HEK293 (cell line): ENCODE results near the gene NIPSNAP2.

ENCODE experiments used
- CTCF ChIA-PET: fragments of 350-600 bp; formaldehyde crosslinking; extraction: SDS; loops from one replicate; lab custom pipeline; 2021; ENCODE audit warnings: antibody characterized with exemption; lab: Yijun Ruan, JAX
- POLR2A ChIA-PET: fragments of 300-600 bp; formaldehyde crosslinking; extraction: SDS; loops from one replicate; lab custom pipeline; 2020; ENCODE audit warnings: antibody characterized with exemption, inconsistent platforms; lab: Yijun Ruan, JAX
- H3K27ac ChIP-seq: fragments of 200-500 bp; sonication (Bioruptor generic); 2 replicates; pipeline ENCODE4 v1.5.1; 2014; ENCODE audit warnings: low read depth, low read length, control low read depth, inconsistent platforms; ENCODE audit errors: extremely low read depth
- H3K36me3 ChIP-seq, 2 experiments: fragments of 200-500 bp in 1 of 2; sonication (Bioruptor generic) in 1 of 2; 1 replicate in 1 of 2; 2 replicates in 1 of 2; pipeline ENCODE4 v1.5.1; 2014 to 2017; ENCODE audit warnings: inconsistent platforms in 2 of 2, low read length in 2 of 2; ENCODE audit not compliant: control insufficient read depth in 2 of 2, insufficient read depth in 1 of 2
- H3K4me1 ChIP-seq: fragments of 200-500 bp; sonication (Bioruptor generic); 2 replicates; pipeline ENCODE4 v1.5.1; 2014; ENCODE audit warnings: mild to moderate bottlenecking, low read length, inconsistent platforms; ENCODE audit not compliant: control insufficient read depth, insufficient read depth
- H3K4me3 ChIP-seq: 2 replicates; pipeline ENCODE4 v1.5.1; 2011; ENCODE audit warnings: low read depth, mild to moderate bottlenecking, control low read depth, low read length, moderate library complexity
- H3K9me3 ChIP-seq: fragments of 200-500 bp; sonication (Bioruptor generic); 2 replicates; pipeline ENCODE4 v1.5.1; 2014; ENCODE audit warnings: low read depth, low read length, inconsistent platforms; ENCODE audit not compliant: control insufficient read depth, insufficient read depth
- GLIS2 ChIP-seq: fragments of 450-650 bp; formaldehyde crosslinking; IDR thresholded peaks from 2 replicates; pipeline ENCODE4 v1.5.1; 2016; ENCODE audit warnings: missing biosample characterization, missing genetic modification characterization
- KLF16 ChIP-seq: fragments of 450-650 bp; formaldehyde crosslinking; IDR thresholded peaks from 2 replicates; pipeline ENCODE4 v1.5.1; 2017; ENCODE audit warnings: missing biosample characterization, missing genetic modification characterization
- KLF9 ChIP-seq: fragments of 450-650 bp; formaldehyde crosslinking; IDR thresholded peaks from 2 replicates; pipeline ENCODE4 v1.5.1; 2016; ENCODE audit warnings: missing biosample characterization, missing genetic modification characterization, low read depth
- SCRT2 ChIP-seq: fragments of 450-650 bp; formaldehyde crosslinking; IDR thresholded peaks from 2 replicates; pipeline ENCODE4 v1.5.1; 2016; ENCODE audit warnings: missing biosample characterization, missing genetic modification characterization
- SP7 ChIP-seq: fragments of 450-650 bp; formaldehyde crosslinking; IDR thresholded peaks from 2 replicates; pipeline ENCODE4 v1.5.1; 2016; ENCODE audit warnings: missing biosample characterization, missing genetic modification characterization
- YY2 ChIP-seq: fragments of 450-650 bp; formaldehyde crosslinking; IDR thresholded peaks from 2 replicates; pipeline ENCODE4 v1.5.1; 2016; ENCODE audit warnings: missing biosample characterization, missing genetic modification characterization
- ZNF146 ChIP-seq: fragments of 450-650 bp; formaldehyde crosslinking; IDR thresholded peaks from 2 replicates; pipeline ENCODE4 v1.5.1; 2016; ENCODE audit warnings: missing biosample characterization, missing genetic modification characterization
- ZNF211 ChIP-seq: fragments of 450-650 bp; formaldehyde crosslinking; IDR thresholded peaks from 2 replicates; pipeline ENCODE4 v1.5.1; 2016; ENCODE audit warnings: low read depth, missing biosample characterization, missing genetic modification characterization
- ZNF274 ChIP-seq, 2 experiments: fragments of 200-500 bp in 1 of 2; fragments of 450-650 bp in 1 of 2; sonication (Bioruptor generic) in 1 of 2; formaldehyde crosslinking in 1 of 2; IDR thresholded peaks; 2 replicates each; pipeline versions ENCODE4 v1.5.1 to v1.6.1; 2014 to 2016; ENCODE audit warnings: borderline replicate concordance in 1 of 2, inconsistent platforms in 1 of 2, low read length in 1 of 2, missing biosample characterization in 1 of 2, missing genetic modification characterization in 1 of 2
- ZNF510 ChIP-seq: fragments of 450-650 bp; formaldehyde crosslinking; IDR thresholded peaks from 2 replicates; pipeline ENCODE4 v1.5.1; 2018; ENCODE audit warnings: mild to moderate bottlenecking, missing genetic modification characterization, missing biosample characterization; ENCODE audit not compliant: insufficient replicate concordance
- ZNF530 ChIP-seq: fragments of 450-650 bp; formaldehyde crosslinking; IDR thresholded peaks from 2 replicates; pipeline ENCODE4 v1.5.1; 2016; ENCODE audit warnings: low read depth, missing biosample characterization, missing genetic modification characterization
- ZNF558 ChIP-seq: fragments of 450-650 bp; formaldehyde crosslinking; IDR thresholded peaks from 2 replicates; pipeline ENCODE4 v1.5.1; 2016; ENCODE audit warnings: missing biosample characterization, missing genetic modification characterization
- ZNF596 ChIP-seq: fragments of 450-650 bp; IDR thresholded peaks from 2 replicates; pipeline ENCODE4 v1.5.0; 2018; ENCODE audit warnings: missing biosample characterization, mild to moderate bottlenecking, missing genetic modification characterization, moderate library complexity
- ZNF623 ChIP-seq: fragments of 450-650 bp; formaldehyde crosslinking; IDR thresholded peaks from 2 replicates; pipeline ENCODE4 v1.5.1; 2016; ENCODE audit warnings: missing biosample characterization, missing genetic modification characterization
- ZNF629 ChIP-seq: fragments of 450-650 bp; formaldehyde crosslinking; IDR thresholded peaks from 2 replicates; pipeline ENCODE4 v1.5.1; 2017; ENCODE audit warnings: missing biosample characterization, missing genetic modification characterization
- ZNF768 ChIP-seq: fragments of 450-650 bp; formaldehyde crosslinking; IDR thresholded peaks from 2 replicates; pipeline ENCODE4 v1.5.1; 2018; ENCODE audit warnings: missing biosample characterization, mild to moderate bottlenecking, missing genetic modification characterization
- TF ChIP-seq, protein P1 (sequence below): fragments of 450-650 bp; formaldehyde crosslinking; conservative IDR thresholded peaks from 2 replicates; pipeline ENCODE4 v1.5.1; 2016; ENCODE audit warnings: low read depth, missing biosample characterization, missing genetic modification characterization

NIPSNAP2 gene

DNA sequence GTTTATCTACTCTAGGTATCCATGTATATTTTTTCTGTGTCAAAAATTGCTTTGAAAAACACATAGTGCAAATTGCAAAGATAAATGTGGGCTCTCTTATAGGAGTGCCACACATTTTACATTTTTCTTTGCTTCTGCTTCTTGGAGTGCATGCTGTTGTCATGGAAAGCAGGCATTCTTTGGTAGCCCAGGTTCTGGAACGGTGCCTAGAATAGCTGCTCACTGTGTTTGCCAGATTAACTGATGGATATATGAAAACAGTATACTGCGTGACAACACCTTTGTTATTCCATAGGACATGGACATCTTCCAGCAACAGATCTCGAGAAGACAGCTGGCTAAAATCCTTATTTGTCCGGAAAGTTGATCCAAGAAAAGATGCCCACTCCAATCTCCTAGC is 13.4 kb downstream of the NIPSNAP2 start (continued):
- TF ChIP-seq ZNF274 (IDR thresholded peaks at IDR 0.05; ENCODE audit: low read length) = no peak
- TF ChIP-seq ZNF274 (tag by site-specific recombination; IDR thresholded peaks at IDR 0.05; ENCODE audit: borderline replicate concordance) = no peak
- no peak for TF ChIP-seq ZNF768 (tag by site-specific recombination)
- TF ChIP-seq ZNF629 (tag by site-specific recombination) = 0 out of 2 replicates have a peak, but pooled peaks have one; percentile 13
- no peak for TF ChIP-seq ZNF558
- TF ChIP-seq SP7 (tag by site-specific recombination) = no peak

DNA sequence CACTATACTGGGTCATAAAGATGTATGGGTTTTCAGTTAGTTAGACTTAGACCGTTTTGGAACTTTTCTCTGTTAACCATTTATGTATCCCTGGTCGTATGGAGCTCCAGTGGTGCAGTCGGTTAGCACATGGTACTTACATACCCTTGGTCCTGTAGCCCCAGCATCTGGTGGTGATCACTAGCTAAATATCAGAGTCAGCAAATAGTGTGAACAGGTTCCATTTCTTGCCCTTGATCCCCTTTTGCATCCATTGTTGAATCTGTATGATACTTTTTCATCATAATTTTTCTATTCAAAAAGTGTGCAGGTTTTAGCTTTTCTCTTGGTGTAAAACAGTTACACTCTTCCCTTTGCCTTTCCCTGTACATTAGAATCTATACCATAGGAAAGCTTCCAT is 15.9 kb downstream of the NIPSNAP2 start:
- CTCF ChIA-PET = no interaction called here
- POLR2A ChIA-PET = interaction anchor here (0.9 kb wide), 1 partner anchor 9 kb away, joined by 3 read pairs; no protein-coding TSS in a partner anchor
- H3K4me1 ChIP-seq = peaks cover 19% of the 10 kb centered on the region

DNA sequence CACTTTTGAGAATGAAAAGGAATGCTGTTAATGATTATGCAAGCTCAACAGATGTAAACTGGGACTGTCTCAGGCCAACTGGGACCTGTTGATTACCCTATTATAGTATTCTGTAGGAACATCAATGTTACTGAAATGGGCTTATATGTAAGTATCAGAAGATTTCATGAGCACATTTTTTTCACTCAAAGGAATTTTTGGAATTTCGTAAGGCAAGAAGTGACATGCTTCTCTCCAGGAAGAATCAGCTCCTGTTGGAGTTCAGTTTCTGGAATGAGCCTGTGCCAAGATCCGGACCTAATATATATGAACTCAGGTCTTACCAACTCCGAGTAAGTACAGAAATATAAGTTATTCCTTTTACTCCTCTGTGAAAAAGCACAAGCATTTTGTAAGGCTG is 19.2 kb downstream of the NIPSNAP2 start:
- Histone ChIP-seq H3K4me3 (no peak overlapping the region), H3K9me3 (no peaks in the 10 kb centered on the region), H3K27ac (no peak overlapping the region)
- CTCF ChIA-PET = interaction anchor here (1.2 kb wide), 1 partner anchor 20 kb away, joined by 5 read pairs; no protein-coding TSS in a partner anchor
- POLR2A ChIA-PET = no interaction called here
- TF ChIP-seq ZNF623 (tag by site-specific recombination) (no peak), ZNF274 (IDR thresholded peaks at IDR 0.05; ENCODE audit: low read length) (no peak), ZNF274 (tag by site-specific recombination; IDR thresholded peaks at IDR 0.05; ENCODE audit: borderline replicate concordance) (no peak), SCRT2 (tag by site-specific recombination) (0 out of 2 replicates have a peak, but pooled peaks have one; percentile 30), ZNF530 (no peak)
- TF ChIP-seq, all 188 proteins: peak for 1
- H3K36me3 ChIP-seq = peaks cover 74 to 80% of the 10 kb centered on the region in 2 experiments
- H3K4me1 ChIP-seq = no peaks in the 10 kb centered on the region

More for the DNA sequence above, 15.9 kb downstream of the NIPSNAP2 start:
- Histone ChIP-seq H3K27ac (no peak overlapping the region), H3K4me3 (no peak overlapping the region), H3K36me3 (peaks cover 61 to 71% of the 10 kb centered on the region in 2 experiments), H3K9me3 (no peaks in the 10 kb centered on the region)
- TF ChIP-seq ZNF211 (tag by site-specific recombination) (no peak), ZNF146 (tag by site-specific recombination) (no peak), KLF9 (no peak), ZNF510 (tag by site-specific recombination) (no peak)

DNA sequence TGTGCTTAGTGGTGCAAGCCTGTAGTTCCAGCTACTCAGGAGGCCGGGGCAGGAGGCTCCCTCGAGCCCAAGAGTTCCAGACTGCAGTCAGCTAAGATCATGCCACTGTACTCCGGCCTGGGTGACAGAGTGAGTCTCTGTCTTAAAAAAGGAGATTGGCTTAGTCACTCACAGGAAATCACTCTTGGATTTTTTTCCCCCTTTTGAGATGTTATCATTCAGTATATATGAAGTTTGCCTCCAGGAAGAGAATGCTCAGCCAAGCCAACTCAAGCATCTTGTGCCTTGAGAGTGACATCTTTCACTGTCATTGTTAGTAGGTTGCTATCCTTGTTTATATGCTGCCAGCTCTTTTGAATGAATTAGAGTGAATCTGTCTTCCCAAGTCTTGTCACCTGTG is 28.0 kb downstream of the NIPSNAP2 start:
- Histone ChIP-seq H3K4me1 (no peaks in the 10 kb centered on the region), H3K36me3 (peaks cover 31 to 51% of the 10 kb centered on the region in 2 experiments), H3K4me3 (no peak overlapping the region), H3K27ac (no peak overlapping the region), H3K9me3 (no peaks in the 10 kb centered on the region)
- ChIA-PET CTCF (interaction anchor here (0.9 kb wide), 1 partner anchor 12 kb away, joined by 4 read pairs; no protein-coding TSS in a partner anchor), POLR2A (no interaction called here)
- no peak for TF ChIP-seq GLIS2

DNA sequence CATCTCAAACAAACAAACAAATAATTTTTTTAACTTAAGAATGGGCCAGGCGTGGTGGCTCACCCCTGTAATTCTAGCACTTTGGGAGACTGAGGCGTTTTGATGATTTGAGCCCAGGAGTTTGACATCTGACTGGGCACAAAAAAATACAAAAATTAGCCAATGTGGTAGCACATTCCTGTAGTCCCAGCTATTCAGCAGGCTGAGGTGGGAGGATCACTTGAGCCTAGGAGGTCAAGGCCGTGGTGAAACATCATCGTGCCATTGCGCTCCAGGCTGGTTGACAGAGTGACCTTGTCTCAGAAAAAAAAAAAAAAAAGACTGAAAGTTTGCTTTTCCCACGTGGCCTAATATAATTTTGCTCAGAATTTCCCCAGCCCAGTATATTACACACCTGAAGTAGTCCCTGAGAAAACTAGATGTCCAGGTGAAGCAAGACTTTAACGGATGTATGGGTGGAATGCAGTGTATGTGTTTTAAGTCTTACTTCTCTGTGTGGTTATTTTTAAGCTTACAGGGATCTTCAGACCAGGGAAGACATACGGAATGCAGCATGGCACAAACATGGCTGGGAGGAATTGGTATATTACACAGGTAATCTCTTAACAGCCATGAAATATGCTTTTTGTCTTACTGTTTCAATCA is 32.6 kb downstream of the NIPSNAP2 start:
- CTCF ChIA-PET = interaction anchor here (0.6 to 1.5 kb wide), 2 partner anchors 78 to 276 kb away, joined by 3 to 6 read pairs; no protein-coding TSS in a partner anchor
- no peak for TF ChIP-seq ZNF596 (tag by site-specific recombination)
- TF ChIP-seq, protein P1, sequence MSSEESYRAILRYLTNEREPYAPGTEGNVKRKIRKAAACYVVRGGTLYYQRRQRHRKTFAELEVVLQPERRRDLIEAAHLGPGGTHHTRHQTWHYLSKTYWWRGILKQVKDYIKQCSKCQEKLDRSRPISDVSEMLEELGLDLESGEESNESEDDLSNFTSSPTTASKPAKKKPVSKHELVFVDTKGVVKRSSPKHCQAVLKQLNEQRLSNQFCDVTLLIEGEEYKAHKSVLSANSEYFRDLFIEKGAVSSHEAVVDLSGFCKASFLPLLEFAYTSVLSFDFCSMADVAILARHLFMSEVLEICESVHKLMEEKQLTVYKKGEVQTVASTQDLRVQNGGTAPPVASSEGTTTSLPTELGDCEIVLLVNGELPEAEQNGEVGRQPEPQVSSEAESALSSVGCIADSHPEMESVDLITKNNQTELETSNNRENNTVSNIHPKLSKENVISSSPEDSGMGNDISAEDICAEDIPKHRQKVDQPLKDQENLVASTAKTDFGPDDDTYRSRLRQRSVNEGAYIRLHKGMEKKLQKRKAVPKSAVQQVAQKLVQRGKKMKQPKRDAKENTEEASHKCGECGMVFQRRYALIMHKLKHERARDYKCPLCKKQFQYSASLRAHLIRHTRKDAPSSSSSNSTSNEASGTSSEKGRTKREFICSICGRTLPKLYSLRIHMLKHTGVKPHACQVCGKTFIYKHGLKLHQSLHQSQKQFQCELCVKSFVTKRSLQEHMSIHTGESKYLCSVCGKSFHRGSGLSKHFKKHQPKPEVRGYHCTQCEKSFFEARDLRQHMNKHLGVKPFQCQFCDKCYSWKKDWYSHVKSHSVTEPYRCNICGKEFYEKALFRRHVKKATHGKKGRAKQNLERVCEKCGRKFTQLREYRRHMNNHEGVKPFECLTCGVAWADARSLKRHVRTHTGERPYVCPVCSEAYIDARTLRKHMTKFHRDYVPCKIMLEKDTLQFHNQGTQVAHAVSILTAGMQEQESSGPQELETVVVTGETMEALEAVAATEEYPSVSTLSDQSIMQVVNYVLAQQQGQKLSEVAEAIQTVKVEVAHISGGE (tag by site-specific recombination) = no peak
- no peak for TF ChIP-seq YY2 (tag by site-specific recombination)
- TF ChIP-seq ZNF211 (tag by site-specific recombination) = no peak
- TF ChIP-seq KLF16 (tag by site-specific recombination) = no peak

More for the DNA sequence above, 32.6 kb downstream of the NIPSNAP2 start:
- H3K4me1 ChIP-seq = no peaks in the 10 kb centered on the region
- POLR2A ChIA-PET = no interaction called here
- no peak overlapping the region for H3K4me3 ChIP-seq
- H3K9me3 ChIP-seq = no peaks in the 10 kb centered on the region
- no peak overlapping the region for H3K27ac ChIP-seq
- peaks cover 34 to 55% of the 10 kb centered on the region in 2 experiments for H3K36me3 ChIP-seq
